HG02798 (cell line): Measurements from ENCODE around the gene OMP.

Experiments used
- ATAC-seq: cut with Tn5 transposase; IDR thresholded peaks from one replicate; pipeline ENCODE4 v1.9.1; 2021; ENCODE audit warnings: mild to moderate bottlenecking; ENCODE audit not compliant: unreplicated experiment, poor library complexity

OMP gene

GRCh38 chr11:77135069-77135468 is 32.4 kb downstream of the OMP start:
- ATAC-seq: no peak

GRCh38 chr11:77136074-77136473 is 33.4 kb downstream of the OMP start:
- no peak for ATAC-seq

- ATAC-seq: no peak
These were observed 34.3 kb downstream of the OMP start for GRCh38 chr11:77136784-77137420.

GRCh38 chr11:77137421-77137820 is 34.8 kb downstream of the OMP start:
- no peak for ATAC-seq

- no peak for ATAC-seq
These were observed 35.5 kb downstream of the OMP start for GRCh38 chr11:77138106-77138649.

GRCh38 chr11:77139201-77139600 is 36.6 kb downstream of the OMP start:
- no peak for ATAC-seq

GRCh38 chr11:77140231-77140851 is 37.7 kb downstream of the OMP start:
- ATAC-seq: no peak

- no peak for ATAC-seq
These were observed 38.4 kb downstream of the OMP start for GRCh38 chr11:77141034-77141433.

- ATAC-seq: no peak
These were observed 38.8 kb downstream of the OMP start for GRCh38 chr11:77141475-77141874.

- ATAC-seq: no peak
These were observed 39.7 kb downstream of the OMP start for GRCh38 chr11:77142091-77142975.

GRCh38 chr11:77143405-77144020 is 40.9 kb downstream of the OMP start:
- ATAC-seq: no peak

GRCh38 chr11:77144196-77144856 is 41.7 kb downstream of the OMP start:
- no peak for ATAC-seq

GRCh38 chr11:77144857-77145428 is 42.3 kb downstream of the OMP start:
- no peak for ATAC-seq

GRCh38 chr11:77146261-77147035 is 43.8 kb downstream of the OMP start:
- ATAC-seq: no peak

- no peak for ATAC-seq
These were observed 44.3 kb downstream of the OMP start for GRCh38 chr11:77147036-77147315.

- ATAC-seq: peak; percentile 38
These were observed 45.2 kb downstream of the OMP start for GRCh38 chr11:77147668-77148321.

GRCh38 chr11:77148963-77149715 is 46.5 kb downstream of the OMP start:
- no peak for ATAC-seq
